ENCODE data around the gene POLD1.

Gene POLD1

GRCh38 chr19:50428772-50429463, 44.8 kb downstream of the POLD1 start:
- no peak overlapping the region for H3K4me3 ChIP-seq (ENCODE audit: low read length)
- no peak for TF ChIP-seq CTCF (IDR thresholded peaks at IDR 0.05; ENCODE audit: insufficient read depth, low read depth, low read length, missing control alignments)

GRCh38 chr19:50430888-50431342, 46.8 kb downstream of the POLD1 start:
- no peak for TF ChIP-seq CTCF (IDR thresholded peaks at IDR 0.05; ENCODE audit: insufficient read depth, low read depth, low read length, missing control alignments)
- peak overlapping the region; percentile 63 for H3K4me3 ChIP-seq (ENCODE audit: low read length)
- DNase-seq (ENCODE audit: low read depth): no peak

More at GRCh38 chr19:50428772-50429463, 44.8 kb downstream of the POLD1 start:
- DNase-seq (ENCODE audit: low read depth): no peak

- TF ChIP-seq CTCF (IDR thresholded peaks at IDR 0.05; ENCODE audit: insufficient read depth, low read depth, low read length, missing control alignments): no peak
- DNase-seq (ENCODE audit: low read depth): peak; percentile 68
- H3K4me3 ChIP-seq (ENCODE audit: low read length): peak overlapping the region; percentile 63
Observed at GRCh38 chr19:50431343-50432220, 47.4 kb downstream of the POLD1 start.

GRCh38 chr19:50432221-50433028, 48.3 kb downstream of the POLD1 start, which contains the start of gene MYBPC2:
MYBPC2 (plus strand) TSS chr19:50432892; CDS start chr19:50432954, 62 bp downstream.
- no peak for DNase-seq (ENCODE audit: low read depth)
- H3K4me3 ChIP-seq (ENCODE audit: low read length): peak within 1 kb of the TSS; percentile 63
- no peak for TF ChIP-seq CTCF (IDR thresholded peaks at IDR 0.05; ENCODE audit: insufficient read depth, low read depth, low read length, missing control alignments)

GRCh38 chr19:50433201-50434180, 49.3 kb downstream of the POLD1 start:
- no peak for DNase-seq (ENCODE audit: low read depth)
- no peak overlapping the region for H3K4me3 ChIP-seq (ENCODE audit: low read length)
- no peak for TF ChIP-seq CTCF (IDR thresholded peaks at IDR 0.05; ENCODE audit: insufficient read depth, low read depth, low read length, missing control alignments)

All from epithelial cell of esophagus (primary cell).